ENCODE data around the gene SEC31A.

The SEC31A gene

GRCh38 chr4:82851885-82852750, 38.8 kb downstream of the SEC31A start:
- Histone ChIP-seq H3K36me3 (replicated peaks; ENCODE audit: insufficient read depth, low read length) (peaks cover 5% of the 10 kb centered on the region), H3K4me1 (ENCODE audit: low read length) (no peaks in the 10 kb centered on the region), H3K4me2 (ENCODE audit: low read depth, low read length) (no peak overlapping the region), H3K4me3 (ENCODE audit: low read length) (no peak overlapping the region), H3K9ac (ENCODE audit: low read length) (no peak overlapping the region), H3K27me3 (replicated peaks; ENCODE audit: insufficient read depth, low read length) (no peaks in the 10 kb centered on the region), H3K9me2 (replicated peaks; ENCODE audit: insufficient read depth, low read length) (no peaks in the 10 kb centered on the region), H3K9me3 (replicated peaks; ENCODE audit: insufficient read depth, low read length) (no peaks in the 10 kb centered on the region), H3F3A (ENCODE audit: insufficient read depth, low read length) (no peaks in the 10 kb centered on the region), H3K27ac (ENCODE audit: low read length) (no peak overlapping the region), H2AFZ (ENCODE audit: low read length) (no peak overlapping the region), H3K79me2 (ENCODE audit: low read length) (no peaks in the 10 kb centered on the region), H4K20me1 (ENCODE audit: insufficient read depth, low read length) (no peaks in the 10 kb centered on the region)
- TF ChIP-seq CTCF (IDR thresholded peaks at IDR 0.05; ENCODE audit: low read length): peak; percentile 44
- TF ChIP-seq EZH2phosphoT487 (IDR thresholded peaks at IDR 0.05; ENCODE audit: low read length): no peak
- peak; percentile 41 for DNase-seq

- no peak for DNase-seq
- Histone ChIP-seq H3F3A (ENCODE audit: insufficient read depth, low read length) (no peaks in the 10 kb centered on the region), H3K79me2 (ENCODE audit: low read length) (no peaks in the 10 kb centered on the region), H3K9ac (ENCODE audit: low read length) (no peak overlapping the region), H3K9me2 (replicated peaks; ENCODE audit: insufficient read depth, low read length) (no peaks in the 10 kb centered on the region), H3K27me3 (replicated peaks; ENCODE audit: insufficient read depth, low read length) (no peaks in the 10 kb centered on the region), H3K27ac (ENCODE audit: low read length) (no peak overlapping the region), H3K9me3 (replicated peaks; ENCODE audit: insufficient read depth, low read length) (no peaks in the 10 kb centered on the region), H2AFZ (ENCODE audit: low read length) (no peak overlapping the region), H3K4me3 (ENCODE audit: low read length) (no peak overlapping the region), H3K36me3 (replicated peaks; ENCODE audit: insufficient read depth, low read length) (peaks cover 4% of the 10 kb centered on the region), H4K20me1 (ENCODE audit: insufficient read depth, low read length) (no peaks in the 10 kb centered on the region), H3K4me2 (ENCODE audit: low read depth, low read length) (no peak overlapping the region), H3K4me1 (ENCODE audit: low read length) (no peaks in the 10 kb centered on the region)
- no peak for TF ChIP-seq CTCF (IDR thresholded peaks at IDR 0.05; ENCODE audit: low read length)
Observed at GRCh38 chr4:82851318-82851717, 39.6 kb downstream of the SEC31A start.

- Histone ChIP-seq H2AFZ (ENCODE audit: low read length) (no peak overlapping the region), H3K36me3 (replicated peaks; ENCODE audit: insufficient read depth, low read length) (peaks cover 4% of the 10 kb centered on the region), H3K27ac (ENCODE audit: low read length) (no peak overlapping the region), H3K9me3 (replicated peaks; ENCODE audit: insufficient read depth, low read length) (no peaks in the 10 kb centered on the region), H3K4me2 (ENCODE audit: low read depth, low read length) (no peak overlapping the region), H4K20me1 (ENCODE audit: insufficient read depth, low read length) (no peaks in the 10 kb centered on the region), H3K79me2 (ENCODE audit: low read length) (no peaks in the 10 kb centered on the region), H3K27me3 (replicated peaks; ENCODE audit: insufficient read depth, low read length) (no peaks in the 10 kb centered on the region), H3K4me3 (ENCODE audit: low read length) (no peak overlapping the region), H3K4me1 (ENCODE audit: low read length) (no peaks in the 10 kb centered on the region), H3K9ac (ENCODE audit: low read length) (no peak overlapping the region), H3F3A (ENCODE audit: insufficient read depth, low read length) (no peaks in the 10 kb centered on the region), H3K9me2 (replicated peaks; ENCODE audit: insufficient read depth, low read length) (no peaks in the 10 kb centered on the region)
- no peak for DNase-seq
- no peak for TF ChIP-seq CTCF (IDR thresholded peaks at IDR 0.05; ENCODE audit: low read length)
- TF ChIP-seq EZH2 (optimal IDR thresholded peaks at IDR 0.05; ENCODE audit: low read depth, low read length): no peak
- TF ChIP-seq EZH2phosphoT487 (IDR thresholded peaks at IDR 0.05; ENCODE audit: low read length): no peak
Observed at GRCh38 chr4:82850684-82851083, 40.3 kb downstream of the SEC31A start.
